IPS-18a (cell line): ENCODE measurements around the gene OBSCN.

Source experiments
- H3K27ac ChIP-seq: one replicate; pipeline ENCODE4 v1.5.1; 2013; ENCODE audit warnings: low read length
- H3K27me3 ChIP-seq: one replicate; pipeline ENCODE4 v1.6.1; 2013; ENCODE audit warnings: mild to moderate bottlenecking, low read length; ENCODE audit not compliant: control insufficient read depth, insufficient read depth
- H3K36me3 ChIP-seq: one replicate; pipeline ENCODE4 v1.6.1; 2013; ENCODE audit warnings: low read depth, low read length; ENCODE audit not compliant: control insufficient read depth
- H3K4me1 ChIP-seq: one replicate; pipeline ENCODE4 v1.6.1; 2013; ENCODE audit warnings: low read depth, low read length; ENCODE audit not compliant: control insufficient read depth
- H3K4me3 ChIP-seq: one replicate; pipeline ENCODE4 v1.5.1; 2013; ENCODE audit warnings: low read length
- H3K9ac ChIP-seq: one replicate; pipeline ENCODE4 v1.6.1; 2013; ENCODE audit warnings: mild to moderate bottlenecking, low read length, moderate library complexity
- H3K9me3 ChIP-seq: one replicate; pipeline ENCODE4 v1.6.1; 2013; ENCODE audit warnings: low read depth, low read length; ENCODE audit not compliant: control insufficient read depth

The OBSCN gene

DNA sequence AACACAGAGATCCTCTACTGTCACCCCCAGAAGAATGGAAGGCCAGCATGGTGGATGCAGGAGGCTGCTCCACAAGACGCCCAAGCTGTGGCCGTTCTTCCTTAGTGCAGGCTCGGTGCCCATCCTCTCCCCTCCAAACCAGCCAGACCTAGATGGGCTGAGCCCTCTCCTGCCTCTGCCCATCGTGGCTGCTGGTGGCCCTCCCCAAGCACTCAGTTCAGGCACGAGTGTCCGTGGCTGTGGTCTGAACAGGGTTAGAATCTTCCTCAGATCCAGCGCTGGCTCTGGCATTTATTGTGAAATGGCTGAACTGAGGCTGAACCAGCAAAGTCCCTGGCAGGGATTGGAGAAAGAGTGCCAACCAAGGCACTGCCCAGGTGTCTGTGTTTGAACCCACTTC lies 139.3 kb downstream of the OBSCN start:
- Histone ChIP-seq H3K36me3 (peaks cover 4% of the 10 kb centered on the region), H3K27ac (no peak overlapping the region), H3K9ac (no peak overlapping the region), H3K4me1 (no peaks in the 10 kb centered on the region), H3K4me3 (no peak overlapping the region), H3K9me3 (no peaks in the 10 kb centered on the region), H3K27me3 (no peaks in the 10 kb centered on the region)

DNA sequence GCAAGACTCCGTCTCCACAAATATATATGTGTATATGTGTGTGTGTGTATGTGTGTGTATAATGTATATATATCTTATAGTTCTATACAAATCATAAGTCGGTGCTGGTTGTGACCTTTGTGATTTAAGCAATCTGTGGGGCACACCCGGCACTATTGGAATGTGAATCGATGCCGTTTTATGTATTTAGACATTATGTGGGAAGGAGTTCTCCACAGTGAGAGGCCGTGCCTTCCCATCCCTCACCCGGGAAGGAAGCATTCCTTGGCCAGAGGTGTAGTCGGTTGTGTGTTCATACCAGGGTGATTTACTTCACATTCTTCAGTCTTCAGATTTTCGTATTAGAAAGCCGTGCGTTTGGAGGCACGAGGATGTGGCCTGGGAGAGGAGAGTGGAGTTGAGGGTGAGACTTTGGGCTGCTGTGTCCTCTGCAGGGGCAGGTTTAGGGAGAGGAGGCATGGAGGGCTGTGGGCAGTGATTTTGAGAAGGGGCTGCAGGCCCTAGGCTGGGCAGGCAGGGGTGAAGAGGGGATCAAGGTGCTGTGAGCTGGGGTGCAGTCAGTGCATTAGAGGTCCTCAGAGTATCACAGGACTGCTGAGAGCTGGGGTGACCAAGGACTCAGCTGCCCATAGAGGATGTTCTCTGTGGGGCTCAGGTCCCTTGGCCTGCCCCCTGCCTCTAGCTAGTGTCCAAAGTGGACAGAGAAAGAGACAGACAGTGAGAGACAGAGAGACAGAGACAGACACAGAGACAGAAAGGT lies 141.0 kb downstream of the OBSCN start:
- no peaks in the 10 kb centered on the region for H3K9me3 ChIP-seq
- H3K9ac ChIP-seq = no peak overlapping the region
- H3K27me3 ChIP-seq = no peaks in the 10 kb centered on the region
- no peaks in the 10 kb centered on the region for H3K4me1 ChIP-seq
- no peak overlapping the region for H3K27ac ChIP-seq
- H3K4me3 ChIP-seq = no peak overlapping the region
- H3K36me3 ChIP-seq = peaks cover under 1% of the 10 kb centered on the region

DNA sequence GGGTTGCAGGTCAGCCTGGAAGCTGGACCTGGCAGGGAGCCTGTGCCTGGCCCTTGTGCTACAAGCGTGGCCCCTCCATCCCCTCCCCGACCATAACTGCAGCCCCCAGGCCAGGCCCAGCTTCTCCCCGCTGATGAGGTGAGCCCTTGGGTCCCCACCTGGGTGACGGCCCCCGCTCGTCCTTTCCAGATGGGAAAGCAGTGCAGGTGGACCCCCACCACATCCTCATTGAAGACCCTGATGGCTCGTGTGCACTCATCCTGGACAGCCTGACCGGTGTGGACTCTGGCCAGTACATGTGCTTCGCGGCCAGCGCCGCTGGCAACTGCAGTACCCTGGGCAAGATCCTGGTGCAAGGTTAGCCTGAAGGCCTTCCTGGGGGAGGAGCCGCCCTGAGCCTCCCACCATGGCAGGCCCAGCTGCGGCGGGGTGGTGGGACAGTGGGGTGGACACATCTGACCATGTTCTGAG lies 141.9 kb downstream of the OBSCN start:
- H3K27ac ChIP-seq = no peak overlapping the region
- no peaks in the 10 kb centered on the region for H3K9me3 ChIP-seq
- no peaks in the 10 kb centered on the region for H3K27me3 ChIP-seq
- H3K36me3 ChIP-seq = no peaks in the 10 kb centered on the region
- H3K4me1 ChIP-seq = no peaks in the 10 kb centered on the region
- no peak overlapping the region for H3K9ac ChIP-seq
- no peak overlapping the region for H3K4me3 ChIP-seq

DNA sequence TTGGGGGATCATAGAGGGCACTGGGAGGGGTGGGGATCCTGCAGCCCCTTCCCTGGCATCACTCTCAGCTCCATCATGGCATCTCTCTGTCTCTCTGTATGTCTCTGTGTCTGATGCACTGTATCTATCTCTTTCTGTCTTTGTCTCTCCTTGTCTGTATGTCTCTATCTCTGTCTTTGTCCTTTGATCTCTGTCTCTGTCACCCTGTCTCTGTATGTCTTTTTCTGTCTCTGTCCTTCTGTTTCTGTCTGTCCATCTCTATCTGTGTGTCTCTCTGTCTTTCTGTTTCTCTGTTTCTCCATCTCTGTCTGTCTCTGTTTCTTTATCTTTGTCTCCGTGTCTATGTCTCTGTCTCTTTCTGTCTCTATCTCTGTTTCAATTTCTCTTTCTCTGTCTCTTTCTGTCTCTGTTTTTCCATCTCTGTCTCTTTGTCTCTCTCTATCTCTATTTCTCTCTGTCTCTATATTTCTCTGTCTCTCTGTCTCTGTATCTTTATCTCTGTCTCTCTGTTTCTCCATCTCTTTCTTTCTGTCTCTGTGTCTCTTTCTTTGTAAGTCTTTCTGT lies 142.4 kb downstream of the OBSCN start:
- no peak overlapping the region for H3K4me3 ChIP-seq
- H3K36me3 ChIP-seq = no peaks in the 10 kb centered on the region
- no peak overlapping the region for H3K27ac ChIP-seq
- H3K27me3 ChIP-seq = no peaks in the 10 kb centered on the region
- H3K9me3 ChIP-seq = no peaks in the 10 kb centered on the region
- no peaks in the 10 kb centered on the region for H3K4me1 ChIP-seq
- no peak overlapping the region for H3K9ac ChIP-seq

DNA sequence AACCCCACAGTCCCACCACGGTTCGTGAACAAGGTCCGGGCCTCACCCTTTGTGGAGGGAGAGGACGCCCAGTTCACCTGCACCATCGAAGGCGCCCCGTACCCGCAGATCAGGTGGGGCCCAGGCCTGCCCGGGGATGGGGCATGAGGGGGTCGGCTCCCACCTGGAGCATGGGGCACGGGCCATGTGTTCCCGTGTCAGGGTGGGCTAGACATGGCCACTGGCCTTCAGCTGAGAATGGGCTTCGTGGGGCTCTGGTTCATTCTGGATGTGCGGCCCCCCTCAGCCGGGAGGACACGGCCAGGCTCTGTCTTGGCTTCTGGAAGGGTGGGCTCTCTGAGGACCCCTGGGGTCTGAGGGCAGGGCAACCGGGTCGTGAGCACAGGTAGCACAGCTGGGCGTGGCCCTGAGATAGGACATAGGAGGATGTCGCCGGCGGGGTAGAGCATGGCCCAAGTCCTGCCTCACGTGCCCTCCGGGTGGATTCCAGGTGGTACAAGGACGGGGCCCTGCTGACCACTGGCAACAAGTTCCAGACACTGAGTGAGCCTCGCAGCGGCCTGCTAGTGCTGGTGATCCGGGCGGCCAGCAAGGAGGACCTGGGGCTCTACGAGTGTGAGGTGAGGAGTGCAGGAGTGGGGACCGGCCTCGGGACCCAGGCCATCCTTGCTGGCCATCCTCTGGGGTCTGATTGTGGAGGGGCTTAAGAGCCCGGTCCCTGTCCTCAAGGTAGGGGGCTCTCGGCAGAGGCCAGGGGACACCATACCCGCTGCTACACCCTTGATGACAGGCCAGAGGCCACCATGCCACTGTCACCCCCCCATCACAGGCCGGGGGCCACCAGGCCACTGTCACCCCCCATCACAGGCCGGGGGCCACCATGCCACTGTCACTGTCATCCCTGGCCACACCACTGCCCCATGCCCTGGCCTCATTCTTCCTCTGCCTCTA lies 143.3 kb downstream of the OBSCN start:
- Histone ChIP-seq H3K36me3 (no peaks in the 10 kb centered on the region), H3K4me3 (no peak overlapping the region), H3K4me1 (no peaks in the 10 kb centered on the region), H3K27ac (no peak overlapping the region), H3K9ac (no peak overlapping the region), H3K27me3 (no peaks in the 10 kb centered on the region), H3K9me3 (no peaks in the 10 kb centered on the region)

DNA sequence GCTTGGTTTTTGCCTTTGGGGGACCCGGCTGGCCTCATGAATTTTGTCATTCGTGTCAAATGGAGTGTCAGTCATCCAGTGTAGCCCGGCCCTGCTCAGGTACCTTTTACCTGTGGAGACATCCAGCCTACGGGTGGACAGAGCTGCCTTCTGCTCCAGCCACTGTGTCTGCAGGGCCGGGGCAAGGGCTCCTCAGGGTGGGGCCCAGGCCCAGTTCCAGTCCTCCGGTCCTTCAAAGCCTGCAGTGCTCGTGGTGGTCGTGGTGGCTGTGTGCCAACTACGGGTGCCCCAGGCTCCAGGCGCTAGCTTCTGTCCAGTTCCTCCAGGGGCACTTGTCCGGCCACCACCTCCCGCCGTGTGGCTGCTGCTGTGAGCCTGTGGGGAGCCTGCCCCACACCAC lies 144.0 kb downstream of the OBSCN start:
- Histone ChIP-seq H3K36me3 (no peaks in the 10 kb centered on the region), H3K4me1 (no peaks in the 10 kb centered on the region), H3K27ac (no peak overlapping the region), H3K9me3 (no peaks in the 10 kb centered on the region), H3K9ac (no peak overlapping the region), H3K27me3 (no peaks in the 10 kb centered on the region), H3K4me3 (no peak overlapping the region)

DNA sequence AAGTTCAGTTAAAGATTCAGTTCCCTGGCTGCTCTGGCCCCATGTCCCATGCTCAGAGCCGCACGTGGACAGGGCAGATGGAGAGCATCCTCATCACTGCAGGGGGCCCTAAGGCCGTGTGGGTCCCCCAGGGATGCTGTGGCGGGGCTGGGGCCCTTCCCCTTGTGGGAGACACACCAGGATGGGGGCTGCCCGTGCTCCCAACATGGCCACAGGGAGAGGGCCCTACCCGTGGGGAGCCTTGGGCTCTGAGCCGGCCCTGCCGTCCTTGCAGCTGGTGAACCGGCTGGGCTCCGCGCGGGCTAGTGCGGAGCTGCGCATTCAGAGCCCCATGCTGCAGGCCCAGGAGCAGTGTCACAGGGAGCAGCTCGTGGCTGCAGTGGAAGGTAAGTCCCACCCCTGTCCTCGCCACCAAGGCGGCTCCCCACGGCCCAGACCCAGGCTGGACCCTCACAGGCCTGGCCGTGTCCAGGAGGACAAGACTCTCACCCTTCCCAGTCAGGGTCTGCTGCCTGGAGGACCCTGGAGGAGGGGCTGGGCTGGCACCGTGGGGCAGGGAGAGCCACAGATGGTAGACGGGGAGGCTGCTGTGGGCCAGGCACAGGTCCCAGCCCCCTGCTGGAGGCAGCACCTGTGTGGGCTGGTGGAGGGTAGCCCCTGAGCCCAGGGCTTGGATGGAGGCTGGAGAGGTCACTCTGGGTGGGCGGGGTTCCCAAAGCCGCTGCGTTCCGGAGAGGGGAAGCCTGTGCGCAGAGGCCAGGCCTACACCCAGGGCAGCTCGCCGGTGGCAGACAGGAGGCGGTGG lies 145.0 kb downstream of the OBSCN start:
- no peak overlapping the region for H3K9ac ChIP-seq
- no peak overlapping the region for H3K27ac ChIP-seq
- no peaks in the 10 kb centered on the region for H3K9me3 ChIP-seq
- H3K4me1 ChIP-seq = no peaks in the 10 kb centered on the region
- no peaks in the 10 kb centered on the region for H3K27me3 ChIP-seq
- no peaks in the 10 kb centered on the region for H3K36me3 ChIP-seq
- H3K4me3 ChIP-seq = no peak overlapping the region

DNA sequence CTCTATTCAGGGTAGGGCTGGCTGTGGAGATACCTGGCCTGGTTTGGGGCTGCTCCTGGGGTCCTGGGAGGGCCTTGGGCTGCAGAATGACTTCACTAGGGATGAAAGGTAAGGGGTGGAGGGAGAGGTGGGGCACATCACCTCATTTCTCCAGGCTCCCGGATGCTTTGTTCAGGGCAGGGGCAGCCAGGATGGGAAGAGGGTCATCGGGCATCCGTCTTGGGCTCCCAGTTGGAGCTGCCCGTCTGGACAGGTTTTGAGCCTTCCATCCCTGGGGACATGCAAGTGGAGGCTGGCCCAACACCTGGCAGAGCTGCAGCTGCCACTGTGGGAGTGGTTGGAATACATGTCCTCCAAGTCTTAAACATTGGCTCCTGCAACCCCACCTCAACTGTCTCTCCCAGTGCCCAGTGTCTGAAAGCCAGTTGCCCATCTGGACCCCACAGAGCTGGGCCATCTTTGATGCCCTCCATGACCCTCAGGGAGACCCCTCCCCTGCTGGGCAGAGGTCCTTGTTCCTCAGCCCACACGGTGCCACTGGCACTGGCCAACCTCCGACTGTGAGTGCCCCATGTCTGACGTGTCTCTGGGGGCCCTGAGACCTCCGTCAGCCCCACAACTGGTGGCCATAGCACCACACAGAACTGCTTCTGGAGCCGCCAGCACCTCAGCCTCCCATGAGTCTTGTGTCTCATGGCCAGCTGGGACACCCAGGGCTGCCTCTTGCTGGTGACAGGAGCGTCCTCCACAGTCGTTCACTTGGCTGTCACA lies 145.9 kb downstream of the OBSCN start:
- no peaks in the 10 kb centered on the region for H3K9me3 ChIP-seq
- H3K4me1 ChIP-seq = no peaks in the 10 kb centered on the region
- H3K27me3 ChIP-seq = no peaks in the 10 kb centered on the region
- no peak overlapping the region for H3K4me3 ChIP-seq
- H3K36me3 ChIP-seq = no peaks in the 10 kb centered on the region
- no peak overlapping the region for H3K9ac ChIP-seq
- no peak overlapping the region for H3K27ac ChIP-seq

DNA sequence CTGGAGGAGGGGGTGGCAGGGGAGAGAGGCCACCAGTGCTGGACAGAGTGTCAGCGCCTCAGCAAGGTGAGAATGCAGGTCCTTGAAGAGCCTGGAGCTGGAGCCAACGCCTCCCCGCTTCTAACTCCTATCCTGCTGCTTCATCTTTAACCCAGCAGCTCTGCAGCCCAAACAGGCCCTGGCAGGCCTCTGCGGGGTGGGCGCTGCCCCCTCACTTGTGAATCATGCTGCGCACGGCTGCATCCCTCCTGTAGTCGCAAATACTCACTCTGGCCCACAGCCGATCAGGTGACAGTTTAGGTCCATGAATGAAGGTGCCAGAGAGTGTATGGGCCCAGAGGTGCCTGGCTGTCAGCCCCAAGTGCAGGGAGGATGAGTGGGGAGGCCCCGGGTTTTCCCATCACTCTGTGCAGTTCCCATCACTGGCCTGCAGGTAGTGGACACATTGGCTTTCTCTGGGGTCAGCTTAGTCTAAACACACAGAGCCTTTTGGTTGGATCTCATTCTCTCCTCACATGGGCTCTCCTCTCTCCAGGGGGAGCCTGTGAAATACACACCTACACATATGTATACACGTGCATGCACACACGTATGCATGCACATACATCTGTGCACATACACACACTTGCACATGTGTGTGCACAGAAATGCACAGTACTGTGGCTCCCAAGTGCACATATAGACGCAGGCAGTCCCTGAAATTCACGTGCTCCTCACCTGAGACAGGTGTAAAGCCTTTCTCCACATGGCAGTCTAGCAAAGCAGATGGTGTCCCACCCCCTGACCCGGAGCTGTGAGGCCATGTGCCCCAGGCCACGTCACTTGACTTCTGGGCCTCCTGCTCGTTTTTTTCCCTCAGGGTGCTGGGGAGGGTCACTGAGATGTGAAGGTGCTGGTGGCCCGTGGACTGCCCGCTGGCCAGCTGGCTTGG lies 146.8 kb downstream of the OBSCN start:
- Histone ChIP-seq H3K4me1 (no peaks in the 10 kb centered on the region), H3K27me3 (no peaks in the 10 kb centered on the region), H3K27ac (no peak overlapping the region), H3K9me3 (no peaks in the 10 kb centered on the region), H3K4me3 (no peak overlapping the region), H3K9ac (no peak overlapping the region), H3K36me3 (no peaks in the 10 kb centered on the region)
